K562 (cell line): ENCODE results near the gene SLC5A3.

ENCODE experiments used
- ARHGAP35 ChIP-seq: fragments of 450-650 bp; IDR thresholded peaks from 2 replicates; pipeline ENCODE4 v1.6.1; 2018; ENCODE audit not compliant: partially characterized antibody
- LEF1 ChIP-seq: fragments of 450-650 bp; IDR thresholded peaks from 2 replicates; pipeline ENCODE4 v1.6.1; 2016; ENCODE audit warnings: mild to moderate bottlenecking
- SIN3A ChIP-seq, 2 experiments: fragments of 150-350 bp in 1 of 2; IDR thresholded peaks; 2 replicates each; pipeline ENCODE4 v1.6.1; 2011 to 2016; ENCODE audit warnings: borderline replicate concordance in 2 of 2, low read depth in 2 of 2, low read length in 2 of 2, mild to moderate bottlenecking in 2 of 2, moderate library complexity in 2 of 2; ENCODE audit not compliant: control insufficient read depth in 1 of 2
- SRSF9 ChIP-seq: fragments of 200-400 bp; formaldehyde crosslinking; IDR thresholded peaks from 2 replicates; pipeline ENCODE4 v1.6.1; 2017; ENCODE audit warnings: low read depth, low read length, borderline replicate concordance
- TAF1 ChIP-seq: IDR thresholded peaks from 2 replicates; pipeline ENCODE4 v1.6.1; 2011; ENCODE audit warnings: mild to moderate bottlenecking, low read length, moderate library complexity; ENCODE audit not compliant: insufficient read depth, control insufficient read depth, severe bottlenecking; ENCODE audit errors: extremely low read depth
- ZNF75A ChIP-seq: fragments of 450-650 bp; formaldehyde crosslinking; IDR thresholded peaks from 2 replicates; pipeline ENCODE4 v1.4.0; 2020; ENCODE audit warnings: mild to moderate bottlenecking
- TF ChIP-seq, protein P1 (sequence below): sonication (generic); formaldehyde crosslinking; IDR thresholded peaks from 2 replicates; pipeline ENCODE4 v1.9.0; 2022; ENCODE audit warnings: mild to moderate bottlenecking, missing genetic modification reagents

DNA sequence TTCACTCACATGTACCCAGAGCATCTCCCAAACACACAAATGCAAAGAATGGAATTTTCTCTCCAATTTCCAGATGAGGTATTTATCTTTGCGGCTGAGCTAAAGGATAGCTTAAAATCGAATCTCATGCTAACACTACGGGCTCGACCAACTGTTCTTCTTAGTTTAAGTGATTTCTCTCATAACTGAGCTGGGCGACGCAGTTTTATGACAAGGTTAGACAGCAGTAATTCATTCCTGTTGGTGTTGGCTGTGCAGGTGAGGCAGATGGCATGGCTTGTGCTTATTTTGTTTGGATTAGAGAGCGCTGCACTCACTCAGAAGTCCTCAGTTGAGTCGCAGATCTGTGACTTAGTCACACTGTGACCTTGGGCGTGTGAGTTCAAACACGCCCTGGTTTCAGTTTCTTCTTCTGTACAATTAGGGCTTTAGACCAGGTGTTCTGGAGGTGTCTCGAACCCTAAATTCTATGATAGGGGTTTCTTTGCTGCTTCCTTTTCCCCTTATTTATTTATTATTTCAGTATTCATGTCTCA lies 41.5 kb upstream of the SLC5A3 start:
- TF ChIP-seq ARHGAP35 (no peak), TAF1 (no peak), ZNF75A (CRISPR knock-in tag) (no peak), LEF1 (no peak), SRSF9 (no peak), SIN3A (IDR thresholded peaks at IDR 0.05; ENCODE audit: borderline replicate concordance in 2 of 2, control insufficient read depth in 1 of 2, low read depth in 2 of 2, low read length in 2 of 2) (no peak)
- TF ChIP-seq, protein P1, sequence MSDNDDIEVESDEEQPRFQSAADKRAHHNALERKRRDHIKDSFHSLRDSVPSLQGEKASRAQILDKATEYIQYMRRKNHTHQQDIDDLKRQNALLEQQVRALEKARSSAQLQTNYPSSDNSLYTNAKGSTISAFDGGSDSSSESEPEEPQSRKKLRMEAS (CRISPR knock-in tag): no peak
